ENCODE data around the gene KCND3.

KCND3 gene

DNA sequence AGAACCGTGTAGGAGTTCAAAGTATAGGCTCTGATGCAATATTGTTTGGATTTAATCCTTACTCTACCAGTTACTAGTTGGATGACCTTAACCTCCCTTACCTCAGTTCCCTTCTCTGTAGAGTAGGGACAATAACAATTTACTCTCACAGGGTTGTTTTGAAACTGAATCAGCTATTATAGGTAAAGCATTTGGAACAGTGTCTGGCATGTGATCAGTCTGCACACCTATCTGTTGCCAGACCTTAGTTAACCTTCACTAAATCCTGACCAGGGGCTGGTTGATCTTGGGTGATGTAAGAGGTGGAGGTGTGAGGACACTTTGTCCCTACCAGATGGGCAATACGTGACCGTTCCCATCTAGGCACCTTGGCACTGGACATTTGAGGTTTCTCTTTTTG lies 126.9 kb downstream of the KCND3 start:
- TF ChIP-seq, protein P1, sequence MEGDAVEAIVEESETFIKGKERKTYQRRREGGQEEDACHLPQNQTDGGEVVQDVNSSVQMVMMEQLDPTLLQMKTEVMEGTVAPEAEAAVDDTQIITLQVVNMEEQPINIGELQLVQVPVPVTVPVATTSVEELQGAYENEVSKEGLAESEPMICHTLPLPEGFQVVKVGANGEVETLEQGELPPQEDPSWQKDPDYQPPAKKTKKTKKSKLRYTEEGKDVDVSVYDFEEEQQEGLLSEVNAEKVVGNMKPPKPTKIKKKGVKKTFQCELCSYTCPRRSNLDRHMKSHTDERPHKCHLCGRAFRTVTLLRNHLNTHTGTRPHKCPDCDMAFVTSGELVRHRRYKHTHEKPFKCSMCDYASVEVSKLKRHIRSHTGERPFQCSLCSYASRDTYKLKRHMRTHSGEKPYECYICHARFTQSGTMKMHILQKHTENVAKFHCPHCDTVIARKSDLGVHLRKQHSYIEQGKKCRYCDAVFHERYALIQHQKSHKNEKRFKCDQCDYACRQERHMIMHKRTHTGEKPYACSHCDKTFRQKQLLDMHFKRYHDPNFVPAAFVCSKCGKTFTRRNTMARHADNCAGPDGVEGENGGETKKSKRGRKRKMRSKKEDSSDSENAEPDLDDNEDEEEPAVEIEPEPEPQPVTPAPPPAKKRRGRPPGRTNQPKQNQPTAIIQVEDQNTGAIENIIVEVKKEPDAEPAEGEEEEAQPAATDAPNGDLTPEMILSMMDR (IDR thresholded peaks at IDR 0.05; ENCODE audit: insufficient read depth, low read length), result no peak
- TF ChIP-seq, protein P2, sequence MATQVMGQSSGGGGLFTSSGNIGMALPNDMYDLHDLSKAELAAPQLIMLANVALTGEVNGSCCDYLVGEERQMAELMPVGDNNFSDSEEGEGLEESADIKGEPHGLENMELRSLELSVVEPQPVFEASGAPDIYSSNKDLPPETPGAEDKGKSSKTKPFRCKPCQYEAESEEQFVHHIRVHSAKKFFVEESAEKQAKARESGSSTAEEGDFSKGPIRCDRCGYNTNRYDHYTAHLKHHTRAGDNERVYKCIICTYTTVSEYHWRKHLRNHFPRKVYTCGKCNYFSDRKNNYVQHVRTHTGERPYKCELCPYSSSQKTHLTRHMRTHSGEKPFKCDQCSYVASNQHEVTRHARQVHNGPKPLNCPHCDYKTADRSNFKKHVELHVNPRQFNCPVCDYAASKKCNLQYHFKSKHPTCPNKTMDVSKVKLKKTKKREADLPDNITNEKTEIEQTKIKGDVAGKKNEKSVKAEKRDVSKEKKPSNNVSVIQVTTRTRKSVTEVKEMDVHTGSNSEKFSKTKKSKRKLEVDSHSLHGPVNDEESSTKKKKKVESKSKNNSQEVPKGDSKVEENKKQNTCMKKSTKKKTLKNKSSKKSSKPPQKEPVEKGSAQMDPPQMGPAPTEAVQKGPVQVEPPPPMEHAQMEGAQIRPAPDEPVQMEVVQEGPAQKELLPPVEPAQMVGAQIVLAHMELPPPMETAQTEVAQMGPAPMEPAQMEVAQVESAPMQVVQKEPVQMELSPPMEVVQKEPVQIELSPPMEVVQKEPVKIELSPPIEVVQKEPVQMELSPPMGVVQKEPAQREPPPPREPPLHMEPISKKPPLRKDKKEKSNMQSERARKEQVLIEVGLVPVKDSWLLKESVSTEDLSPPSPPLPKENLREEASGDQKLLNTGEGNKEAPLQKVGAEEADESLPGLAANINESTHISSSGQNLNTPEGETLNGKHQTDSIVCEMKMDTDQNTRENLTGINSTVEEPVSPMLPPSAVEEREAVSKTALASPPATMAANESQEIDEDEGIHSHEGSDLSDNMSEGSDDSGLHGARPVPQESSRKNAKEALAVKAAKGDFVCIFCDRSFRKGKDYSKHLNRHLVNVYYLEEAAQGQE (IDR thresholded peaks at IDR 0.05; ENCODE audit: insufficient replicate concordance, low read depth), result no peak
- TF ChIP-seq GABPA (IDR thresholded peaks at IDR 0.05; ENCODE audit: low read depth) (no peak), POLR2AphosphoS5 (IDR thresholded peaks at IDR 0.05; ENCODE audit: low read depth) (no peak), SPI1 (IDR thresholded peaks at IDR 0.05; ENCODE audit: borderline replicate concordance, low read depth) (no peak)
- Histone ChIP-seq H3K27me3 (ENCODE audit: insufficient read depth, poor library complexity, severe bottlenecking) (peaks cover 4% of the 10 kb centered on the region), H3K27ac (replicated peaks) (no peak overlapping the region), H3K4me3 (replicated peaks; ENCODE audit: insufficient read depth, low read length) (no peak overlapping the region)
- DNase-seq (ENCODE audit: low read depth in 1 of 2, low spot score in 1 of 2), result no peak

DNA sequence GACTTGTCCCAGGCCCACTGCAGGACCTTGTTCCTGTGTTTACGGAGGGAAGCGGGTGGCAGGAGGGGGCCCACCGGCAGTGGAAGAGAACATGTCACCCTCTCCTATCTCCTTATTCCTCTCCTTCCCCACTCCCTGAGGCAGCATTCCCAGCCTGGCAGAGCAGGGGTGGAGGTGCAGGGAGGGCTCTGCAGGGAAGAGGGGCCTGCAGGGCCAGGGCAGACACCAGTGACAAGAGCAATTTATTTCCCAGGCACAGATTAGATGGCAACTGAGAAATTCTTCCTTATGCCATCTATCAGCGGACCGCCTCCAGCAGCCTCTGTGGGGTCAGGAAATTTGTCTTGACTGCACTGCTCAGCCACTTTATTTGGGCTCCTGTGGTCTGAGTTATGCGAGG lies 127.9 kb downstream of the KCND3 start:
- DNase-seq (ENCODE audit: low read depth in 1 of 2, low spot score in 1 of 2), result no peak
- no peak for TF ChIP-seq GABPA (IDR thresholded peaks at IDR 0.05; ENCODE audit: low read depth)
- no peak for TF ChIP-seq POLR2AphosphoS5 (IDR thresholded peaks at IDR 0.05; ENCODE audit: low read depth)
- TF ChIP-seq, protein P2 (IDR thresholded peaks at IDR 0.05; ENCODE audit: insufficient replicate concordance, low read depth), result no peak
- TF ChIP-seq SPI1 (IDR thresholded peaks at IDR 0.05; ENCODE audit: borderline replicate concordance, low read depth), result no peak
- TF ChIP-seq, protein P1 (IDR thresholded peaks at IDR 0.05; ENCODE audit: insufficient read depth, low read length), result no peak

DNA sequence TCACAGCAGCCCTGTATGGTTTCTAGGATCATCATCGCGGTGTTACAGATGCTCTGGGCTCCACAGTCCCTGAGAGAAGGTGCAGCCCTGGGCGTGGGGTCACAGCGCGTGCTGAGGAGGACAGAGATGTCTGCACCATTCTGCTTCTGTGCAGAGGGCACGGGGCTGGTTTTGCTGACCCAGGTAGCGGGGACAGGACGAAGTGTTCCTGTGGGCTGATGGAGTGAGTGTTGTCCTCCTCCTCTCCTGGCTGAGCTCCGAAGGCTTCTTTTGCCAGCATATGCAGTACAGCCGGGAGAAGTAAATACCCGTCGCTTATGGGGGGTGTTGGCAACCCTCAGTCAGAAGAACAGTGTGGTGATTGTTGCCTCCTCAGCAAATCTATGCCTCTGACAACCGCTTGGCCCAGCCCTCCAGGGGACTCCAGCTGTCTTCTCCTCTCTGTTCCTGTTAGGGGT lies 132.2 kb downstream of the KCND3 start:
- H3K27ac ChIP-seq (replicated peaks), result no peak overlapping the region
- DNase-seq (ENCODE audit: low read depth in 1 of 2, low spot score in 1 of 2), result no peak
- TF ChIP-seq, protein P1 (IDR thresholded peaks at IDR 0.05; ENCODE audit: insufficient read depth, low read length), result no peak
- TF ChIP-seq, protein P2 (IDR thresholded peaks at IDR 0.05; ENCODE audit: insufficient replicate concordance, low read depth), result no peak
- TF ChIP-seq SPI1 (IDR thresholded peaks at IDR 0.05; ENCODE audit: borderline replicate concordance, low read depth) (no peak), GABPA (IDR thresholded peaks at IDR 0.05; ENCODE audit: low read depth) (no peak), POLR2AphosphoS5 (IDR thresholded peaks at IDR 0.05; ENCODE audit: low read depth) (no peak)
- H3K4me3 ChIP-seq (replicated peaks; ENCODE audit: insufficient read depth, low read length), result no peak overlapping the region
- peaks cover 2% of the 10 kb centered on the region for H3K27me3 ChIP-seq (ENCODE audit: insufficient read depth, poor library complexity, severe bottlenecking)

More for the DNA sequence above, 127.9 kb downstream of the KCND3 start:
- Histone ChIP-seq H3K27ac (replicated peaks) (no peak overlapping the region), H3K4me3 (replicated peaks; ENCODE audit: insufficient read depth, low read length) (no peak overlapping the region), H3K27me3 (ENCODE audit: insufficient read depth, poor library complexity, severe bottlenecking) (peaks cover 4% of the 10 kb centered on the region)
